EL (cell line): Measurements from ENCODE around the gene S100A12.

ENCODE experiments used
- DNase-seq: peaks from one replicate; pipeline ENCODE4 v3.0.0-alpha.2; 2016

S100A12 gene

GRCh38 chr1:153365696-153366095 is 9.7 kb downstream of the S100A12 start:
- no peak for DNase-seq

- DNase-seq = no peak
These were observed 10.4 kb downstream of the S100A12 start for GRCh38 chr1:153364766-153365666.

- DNase-seq = no peak
These were observed 11.3 kb downstream of the S100A12 start for GRCh38 chr1:153364156-153364555.

- no peak for DNase-seq
These were observed 11.8 kb downstream of the S100A12 start for GRCh38 chr1:153363641-153364040.

- DNase-seq = no peak
These were observed 13.1 kb downstream of the S100A12 start for GRCh38 chr1:153362187-153362775.

- no peak for DNase-seq
These were observed 13.8 kb downstream of the S100A12 start for GRCh38 chr1:153361480-153362109.

GRCh38 chr1:153360592-153361479 is 14.6 kb downstream of the S100A12 start:
- no peak for DNase-seq

- no peak for DNase-seq
These were observed 15.2 kb downstream of the S100A12 start for GRCh38 chr1:153360190-153360589.

- DNase-seq = no peak
These were observed 16.2 kb downstream of the S100A12 start for GRCh38 chr1:153359241-153359640.

GRCh38 chr1:153358691-153358975 is 16.8 kb downstream of the S100A12 start:
- no peak for DNase-seq

- DNase-seq = no peak
These were observed 17.3 kb downstream of the S100A12 start, which contains the start of gene S100A9 for GRCh38 chr1:153357853-153358690. Gene S100A9, plus strand, starts transcription at chr1:153357854. Its CDS starts 430 bp downstream, at chr1:153358284.

- no peak for DNase-seq
These were observed 18.2 kb downstream of the S100A12 start for GRCh38 chr1:153357076-153357852.

- DNase-seq = no peak
These were observed 18.9 kb downstream of the S100A12 start for GRCh38 chr1:153356392-153357075.

GRCh38 chr1:153355445-153356071 is 19.9 kb downstream of the S100A12 start:
- peak; percentile 56 for DNase-seq

- DNase-seq = no peak
These were observed 20.8 kb downstream of the S100A12 start for GRCh38 chr1:153354515-153355193.

- DNase-seq = no peak
These were observed 22.0 kb downstream of the S100A12 start for GRCh38 chr1:153353226-153353947.

GRCh38 chr1:153352523-153352922 is 22.9 kb downstream of the S100A12 start:
- peak; percentile 59 for DNase-seq

GRCh38 chr1:153350321-153350957 is 25.0 kb downstream of the S100A12 start:
- no peak for DNase-seq
